D721Med (cell line): ENCODE results near the gene GALNT16.

ENCODE experiments used
- DNase-seq: peaks from one replicate; pipeline ENCODE4 v3.0.0; 2011; ENCODE audit warnings: low spot score; ENCODE audit not compliant: insufficient read length
- FAIRE-seq: peaks from 2 replicates; lab custom pipeline; 2011; peaks lifted over from hg19 to GRCh38; lab: Jason Lieb, UNC
- TF ChIP-seq, protein P1 (sequence below): IDR thresholded peaks from 2 replicates; pipeline ENCODE4 v1.5.1; 2012; ENCODE audit warnings: mild to moderate bottlenecking, control low read depth; ENCODE audit not compliant: insufficient read depth; ENCODE audit errors: missing control alignments

The GALNT16 gene

DNA sequence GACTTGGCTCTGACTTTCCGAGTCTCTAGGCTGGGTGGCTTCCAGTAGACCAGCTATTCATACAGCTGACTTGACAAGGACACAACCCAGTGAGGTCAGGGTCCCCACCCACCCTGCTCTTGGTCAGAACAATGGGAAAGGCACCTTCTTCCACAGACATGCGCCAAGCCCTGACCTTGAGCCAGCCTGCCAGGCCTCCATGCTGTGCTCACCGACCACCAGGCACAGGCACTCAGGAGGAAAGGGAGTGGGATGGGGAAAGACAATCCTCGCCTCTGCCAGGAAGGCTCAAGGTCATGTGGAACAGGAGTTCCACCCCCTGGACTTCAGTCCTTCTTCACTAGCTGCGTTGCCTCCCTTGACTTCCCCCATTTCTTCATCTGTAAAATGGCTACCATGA lies 31.4 kb downstream of the GALNT16 start:
- DNase-seq (no peak), FAIRE-seq (no peak)
- TF ChIP-seq, protein P1, sequence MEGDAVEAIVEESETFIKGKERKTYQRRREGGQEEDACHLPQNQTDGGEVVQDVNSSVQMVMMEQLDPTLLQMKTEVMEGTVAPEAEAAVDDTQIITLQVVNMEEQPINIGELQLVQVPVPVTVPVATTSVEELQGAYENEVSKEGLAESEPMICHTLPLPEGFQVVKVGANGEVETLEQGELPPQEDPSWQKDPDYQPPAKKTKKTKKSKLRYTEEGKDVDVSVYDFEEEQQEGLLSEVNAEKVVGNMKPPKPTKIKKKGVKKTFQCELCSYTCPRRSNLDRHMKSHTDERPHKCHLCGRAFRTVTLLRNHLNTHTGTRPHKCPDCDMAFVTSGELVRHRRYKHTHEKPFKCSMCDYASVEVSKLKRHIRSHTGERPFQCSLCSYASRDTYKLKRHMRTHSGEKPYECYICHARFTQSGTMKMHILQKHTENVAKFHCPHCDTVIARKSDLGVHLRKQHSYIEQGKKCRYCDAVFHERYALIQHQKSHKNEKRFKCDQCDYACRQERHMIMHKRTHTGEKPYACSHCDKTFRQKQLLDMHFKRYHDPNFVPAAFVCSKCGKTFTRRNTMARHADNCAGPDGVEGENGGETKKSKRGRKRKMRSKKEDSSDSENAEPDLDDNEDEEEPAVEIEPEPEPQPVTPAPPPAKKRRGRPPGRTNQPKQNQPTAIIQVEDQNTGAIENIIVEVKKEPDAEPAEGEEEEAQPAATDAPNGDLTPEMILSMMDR = no peak

DNA sequence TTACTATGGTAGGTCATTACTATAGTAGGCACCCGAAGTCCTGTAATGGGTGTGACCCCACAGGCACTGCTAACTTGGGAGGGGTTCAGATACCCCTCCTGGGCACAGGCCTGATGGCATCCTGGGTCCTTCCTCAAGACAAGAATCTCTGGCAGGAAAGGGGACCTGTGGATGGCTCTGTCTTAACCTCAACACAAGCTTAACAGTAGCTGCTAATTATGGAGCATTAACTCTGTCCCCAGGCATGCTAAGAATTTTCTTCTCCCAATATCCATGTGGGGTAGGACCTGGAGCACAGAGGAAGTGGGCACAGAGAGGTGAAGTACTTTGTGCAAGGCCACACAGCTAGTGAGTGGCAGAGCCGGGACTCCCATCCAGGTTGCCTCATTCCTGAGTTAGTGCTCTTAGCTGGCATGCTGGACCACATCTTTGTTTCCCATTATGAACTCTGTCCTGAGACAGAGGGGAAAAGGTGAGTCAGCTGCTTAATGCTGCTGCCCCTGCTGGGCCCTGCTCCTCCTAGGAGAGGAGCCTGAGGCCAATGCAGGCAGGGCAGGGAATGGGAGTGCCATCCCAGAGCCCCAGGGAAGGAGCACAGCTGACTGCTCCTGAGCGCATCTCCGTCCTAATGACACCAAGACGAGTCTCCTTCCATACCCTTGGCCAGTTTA lies 32.1 kb downstream of the GALNT16 start:
- FAIRE-seq (no peak), DNase-seq (no peak)
- TF ChIP-seq, protein P1 = no peak

DNA sequence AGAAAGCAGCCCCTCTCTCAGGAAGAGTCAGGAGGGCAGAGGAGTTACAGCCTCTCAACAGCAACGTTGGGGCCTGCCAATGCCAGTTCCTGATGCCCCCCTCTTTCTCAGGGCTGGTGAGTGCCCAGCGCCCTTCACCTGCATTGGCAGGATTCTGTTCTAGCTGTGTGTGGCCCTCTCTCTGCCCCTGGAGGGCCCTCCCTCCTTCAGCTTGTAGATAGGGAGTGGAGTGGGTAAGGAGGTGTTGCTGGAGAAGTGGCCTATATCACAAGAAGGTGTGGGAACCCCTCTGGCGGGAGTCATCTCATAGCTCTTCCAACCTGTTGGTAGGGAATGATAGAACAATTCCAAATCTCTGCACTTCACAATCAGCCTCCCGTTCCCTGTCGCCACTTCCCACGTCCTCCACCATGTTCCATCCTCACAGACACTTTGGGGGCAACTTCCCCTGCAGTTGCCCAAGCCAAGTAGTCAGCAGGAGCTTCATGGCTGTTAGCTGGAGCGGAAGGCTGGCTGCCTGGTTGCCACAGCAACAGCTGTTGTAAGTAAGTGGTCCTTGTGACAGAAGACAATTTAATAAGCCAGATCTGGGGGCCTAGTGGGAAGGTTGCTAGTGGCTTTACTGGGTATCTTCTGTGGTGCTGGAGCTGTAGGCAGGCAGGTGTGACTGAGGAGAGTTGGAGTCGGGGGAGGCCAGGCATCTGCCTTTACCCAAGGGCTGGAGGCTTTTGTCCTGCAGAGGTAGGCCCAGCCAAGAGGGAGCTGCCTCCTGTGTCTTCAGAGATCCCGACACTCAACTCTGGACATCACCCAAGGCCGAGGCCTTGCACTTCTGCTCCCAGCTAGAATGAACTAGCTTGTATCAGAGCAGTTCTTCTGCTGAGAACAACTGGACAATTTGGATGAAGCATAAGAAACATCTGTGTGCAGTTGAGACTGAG lies 38.4 kb downstream of the GALNT16 start:
- no peak for FAIRE-seq
- no peak for DNase-seq

DNA sequence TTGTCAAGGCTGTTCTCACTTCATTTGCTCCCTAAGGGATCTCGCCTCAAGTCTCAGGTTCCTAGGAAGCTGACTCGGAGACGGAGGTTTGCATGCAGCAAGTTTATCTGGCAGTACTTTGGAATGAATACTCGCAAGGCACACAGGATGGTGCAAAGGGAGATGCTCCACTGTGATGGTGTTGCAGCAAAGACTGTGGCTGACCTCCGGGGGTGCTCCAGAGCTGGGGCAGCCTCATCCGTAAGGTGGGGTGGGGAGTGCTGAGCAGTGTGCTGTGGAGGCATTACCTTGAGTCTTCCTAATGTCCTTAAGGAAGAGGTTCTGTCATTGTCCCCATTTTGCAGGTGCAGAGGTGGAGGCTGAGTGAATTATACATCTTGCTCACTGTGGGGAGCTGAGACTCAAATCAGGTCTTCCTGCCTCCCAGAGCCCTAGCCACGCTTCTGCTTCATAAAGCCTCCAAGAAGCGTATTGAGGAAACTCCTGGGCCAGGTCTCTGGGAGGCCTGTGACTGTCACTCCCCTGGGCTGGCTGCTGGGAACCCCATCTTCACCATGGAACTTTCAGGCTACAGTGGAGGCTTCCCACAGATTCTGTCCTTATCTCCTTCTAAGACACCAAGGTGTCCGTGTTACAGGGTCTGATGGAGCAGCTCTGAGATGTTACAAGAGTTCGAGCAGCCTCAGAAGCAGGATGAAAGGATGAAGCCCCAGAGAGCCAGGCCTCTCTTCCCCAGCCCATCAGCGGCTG lies 39.5 kb downstream of the GALNT16 start:
- no peak for DNase-seq
- TF ChIP-seq, protein P1 = no peak
- no peak for FAIRE-seq

More for the DNA sequence above, 38.4 kb downstream of the GALNT16 start:
- TF ChIP-seq, protein P1 = no peak

DNA sequence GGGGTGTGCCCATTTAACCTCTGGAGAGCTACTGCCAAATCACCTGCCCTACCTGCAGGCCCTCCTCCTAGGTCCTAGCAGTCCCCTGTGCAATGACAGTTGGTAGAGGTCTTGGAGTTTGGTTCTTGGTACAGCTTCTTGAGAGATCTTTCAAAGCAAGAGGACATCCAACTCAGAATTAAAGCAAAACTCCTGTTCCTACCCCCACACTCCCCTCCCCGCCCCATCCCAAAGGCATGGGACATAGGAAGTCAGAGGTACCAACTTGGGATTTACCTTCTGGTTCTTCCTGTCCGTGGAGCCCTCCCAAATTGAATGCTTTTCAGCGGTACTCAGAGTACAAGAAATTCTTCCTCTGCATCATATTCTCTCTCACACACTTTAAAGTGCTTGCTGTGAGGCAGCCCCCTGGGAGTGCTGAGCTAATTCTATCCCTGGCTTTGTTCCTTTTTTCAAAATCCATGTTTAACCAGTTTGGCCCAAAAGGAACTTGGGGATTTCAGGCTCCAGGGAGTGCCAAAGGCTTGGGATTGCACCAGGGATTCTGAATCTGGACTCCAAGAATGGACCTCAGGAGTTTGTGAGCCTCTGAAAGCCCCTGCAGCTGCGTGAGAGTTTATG lies 40.8 kb downstream of the GALNT16 start:
- TF ChIP-seq, protein P1 = no peak
- no peak for FAIRE-seq
- no peak for DNase-seq

DNA sequence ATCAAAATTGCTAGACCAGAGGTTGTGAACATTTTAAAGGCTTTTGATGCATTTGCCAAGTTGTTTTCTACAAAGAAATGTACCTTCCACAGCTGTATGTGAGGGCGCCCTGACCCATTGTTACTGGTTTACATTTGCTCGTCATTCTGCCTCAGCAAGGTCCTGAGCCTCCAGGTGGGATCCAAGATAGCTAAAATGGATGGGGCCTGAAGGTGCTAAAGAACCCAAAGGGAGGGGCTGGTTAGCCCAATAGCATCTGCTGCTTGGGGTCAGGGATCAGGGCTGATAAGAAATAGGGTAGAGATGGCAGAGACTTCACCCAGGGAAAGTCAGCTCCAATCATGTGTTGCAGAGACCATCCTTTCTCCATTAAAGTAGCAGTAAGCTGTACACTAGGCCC lies 43.1 kb downstream of the GALNT16 start:
- TF ChIP-seq, protein P1 = no peak
- DNase-seq (no peak), FAIRE-seq (no peak)
